ENCODE data around the gene SLC38A8. TPM values are rescaled to one million over a fixed set of nuclear protein-coding genes. Genes with fewer than 3 reads are reported as not detected.

The SLC38A8 gene
- total and polyA plus RNA-seq, 3 donors from 2014 or later: 0.33 to 0.43 (median 0.39) TPM

DNA sequence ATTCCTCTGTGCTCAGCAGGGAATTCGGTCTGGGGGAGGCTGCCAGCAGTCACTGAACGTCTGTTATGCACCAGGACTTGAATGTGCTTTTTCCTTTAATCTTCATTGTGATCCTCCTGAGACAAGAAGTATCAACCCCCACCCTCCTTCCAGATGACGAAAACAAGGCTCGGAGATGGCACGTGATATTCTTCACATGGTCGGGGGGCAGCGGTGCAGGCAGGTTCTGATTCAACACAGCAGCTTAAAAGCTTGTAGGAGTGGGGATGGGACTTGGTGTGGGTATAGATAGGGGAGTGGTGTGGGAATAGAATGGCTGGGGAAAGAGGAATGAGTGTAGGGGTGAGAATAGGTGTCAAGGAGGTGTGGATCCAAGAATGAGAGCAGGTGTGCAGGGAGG is 68.1 kb downstream of the SLC38A8 start:
- no peaks in the 10 kb centered on the region for H3K27me3 ChIP-seq
- intact Hi-C loops (cut with DNase I; ENCODE audit: low total_unique reads): no loop called here
- 68 to 69% methylated on average over 7 of the region's 7 CpGs for WGBS, 2 donors
- no peaks in the 10 kb centered on the region for H3K9me3 ChIP-seq
- H3K4me1 ChIP-seq: no peaks in the 10 kb centered on the region
- no peaks in the 10 kb centered on the region for H3K36me3 ChIP-seq (ENCODE audit: low read depth, missing control alignments)
- H3K27ac ChIP-seq: no peak overlapping the region
- no peak overlapping the region for H3K4me3 ChIP-seq
- no peak for DNase-seq
- TF ChIP-seq, protein P1, sequence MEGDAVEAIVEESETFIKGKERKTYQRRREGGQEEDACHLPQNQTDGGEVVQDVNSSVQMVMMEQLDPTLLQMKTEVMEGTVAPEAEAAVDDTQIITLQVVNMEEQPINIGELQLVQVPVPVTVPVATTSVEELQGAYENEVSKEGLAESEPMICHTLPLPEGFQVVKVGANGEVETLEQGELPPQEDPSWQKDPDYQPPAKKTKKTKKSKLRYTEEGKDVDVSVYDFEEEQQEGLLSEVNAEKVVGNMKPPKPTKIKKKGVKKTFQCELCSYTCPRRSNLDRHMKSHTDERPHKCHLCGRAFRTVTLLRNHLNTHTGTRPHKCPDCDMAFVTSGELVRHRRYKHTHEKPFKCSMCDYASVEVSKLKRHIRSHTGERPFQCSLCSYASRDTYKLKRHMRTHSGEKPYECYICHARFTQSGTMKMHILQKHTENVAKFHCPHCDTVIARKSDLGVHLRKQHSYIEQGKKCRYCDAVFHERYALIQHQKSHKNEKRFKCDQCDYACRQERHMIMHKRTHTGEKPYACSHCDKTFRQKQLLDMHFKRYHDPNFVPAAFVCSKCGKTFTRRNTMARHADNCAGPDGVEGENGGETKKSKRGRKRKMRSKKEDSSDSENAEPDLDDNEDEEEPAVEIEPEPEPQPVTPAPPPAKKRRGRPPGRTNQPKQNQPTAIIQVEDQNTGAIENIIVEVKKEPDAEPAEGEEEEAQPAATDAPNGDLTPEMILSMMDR (IDR thresholded peaks at IDR 0.05): no peak
- TF ChIP-seq POLR2A (IDR thresholded peaks at IDR 0.05): no peak

DNA sequence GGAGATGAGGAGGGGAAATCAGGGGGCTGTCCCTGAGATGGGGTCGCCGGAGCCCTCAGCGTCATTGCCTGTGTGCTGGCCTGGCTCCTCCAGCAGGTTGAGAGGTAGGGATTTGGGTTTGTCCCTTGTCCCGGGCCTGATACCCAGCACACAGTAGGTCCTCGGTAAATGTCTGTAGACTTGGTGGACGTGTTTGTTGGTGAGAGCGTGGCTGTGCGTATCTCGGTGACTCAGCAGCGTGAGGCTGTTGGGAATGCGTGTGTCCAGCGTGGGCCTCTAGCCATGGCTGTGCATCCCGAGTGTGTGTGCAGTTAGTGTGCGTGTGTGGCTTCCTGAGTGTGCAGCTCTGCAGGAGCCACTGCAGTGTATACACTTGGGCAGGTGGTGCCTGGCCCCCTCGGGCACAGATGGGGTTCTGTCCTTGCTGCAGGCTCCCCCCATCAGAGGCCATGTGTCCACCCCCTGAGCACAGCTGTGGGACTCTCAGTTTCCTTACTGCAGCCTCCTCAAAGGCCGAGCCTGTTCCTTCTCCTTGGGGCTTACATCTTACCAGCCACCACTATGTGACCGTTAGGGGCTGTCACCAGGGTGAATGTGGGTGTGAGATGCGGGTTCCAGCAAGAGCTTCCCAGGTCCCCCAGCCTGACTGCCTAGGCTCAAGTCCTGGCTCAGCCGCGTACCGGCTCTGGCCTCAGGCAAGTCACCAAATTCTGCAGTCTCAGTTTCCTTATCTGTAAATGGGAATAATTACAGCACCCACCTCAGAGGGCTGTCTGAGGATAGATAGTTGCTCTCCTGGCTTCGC is 68.8 kb downstream of the SLC38A8 start:
- H3K4me1 ChIP-seq: no peaks in the 10 kb centered on the region
- H3K36me3 ChIP-seq (ENCODE audit: low read depth, missing control alignments): no peaks in the 10 kb centered on the region
- no peak overlapping the region for H3K27ac ChIP-seq
- 90 to 99% methylated on average over 15 to 22 of the region's 22 CpGs for WGBS, 2 donors
- no peak for DNase-seq
- no peaks in the 10 kb centered on the region for H3K27me3 ChIP-seq
- no peak overlapping the region for H3K4me3 ChIP-seq
- no peaks in the 10 kb centered on the region for H3K9me3 ChIP-seq
- intact Hi-C loops (cut with DNase I; ENCODE audit: low total_unique reads): no loop called here
- no peak for TF ChIP-seq POLR2A (IDR thresholded peaks at IDR 0.05)
- TF ChIP-seq, protein P1 (IDR thresholded peaks at IDR 0.05): no peak

DNA sequence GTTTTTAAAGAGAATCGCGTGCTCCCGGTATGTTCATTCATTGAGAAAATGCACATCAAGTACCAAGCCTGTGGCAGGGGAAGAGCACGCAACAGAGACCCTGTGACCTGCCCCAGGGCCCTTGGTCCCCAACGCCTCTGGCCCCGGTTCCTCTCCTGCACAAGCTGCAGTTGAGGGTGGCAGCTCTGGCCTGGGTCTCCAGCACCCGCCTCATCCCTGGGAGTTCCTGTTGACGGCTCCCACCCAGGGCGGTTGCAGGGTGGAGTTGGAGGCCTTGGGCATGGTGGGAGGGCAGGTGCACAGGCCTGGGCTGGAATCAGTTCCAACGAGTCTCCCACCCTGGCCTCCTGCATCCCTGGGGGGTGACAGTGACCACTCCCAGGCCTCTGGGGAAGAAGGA is 69.5 kb downstream of the SLC38A8 start:
- intact Hi-C loops (cut with DNase I; ENCODE audit: low total_unique reads): no loop called here
- Histone ChIP-seq H3K9me3 (no peaks in the 10 kb centered on the region), H3K4me1 (no peaks in the 10 kb centered on the region), H3K36me3 (ENCODE audit: low read depth, missing control alignments) (no peaks in the 10 kb centered on the region), H3K4me3 (no peak overlapping the region), H3K27ac (no peak overlapping the region), H3K27me3 (no peaks in the 10 kb centered on the region)
- WGBS, 2 donors: 78 to 85% methylated on average over 4 to 10 of the region's 10 CpGs
- no peak for DNase-seq
- TF ChIP-seq, protein P1 (IDR thresholded peaks at IDR 0.05): no peak

DNA sequence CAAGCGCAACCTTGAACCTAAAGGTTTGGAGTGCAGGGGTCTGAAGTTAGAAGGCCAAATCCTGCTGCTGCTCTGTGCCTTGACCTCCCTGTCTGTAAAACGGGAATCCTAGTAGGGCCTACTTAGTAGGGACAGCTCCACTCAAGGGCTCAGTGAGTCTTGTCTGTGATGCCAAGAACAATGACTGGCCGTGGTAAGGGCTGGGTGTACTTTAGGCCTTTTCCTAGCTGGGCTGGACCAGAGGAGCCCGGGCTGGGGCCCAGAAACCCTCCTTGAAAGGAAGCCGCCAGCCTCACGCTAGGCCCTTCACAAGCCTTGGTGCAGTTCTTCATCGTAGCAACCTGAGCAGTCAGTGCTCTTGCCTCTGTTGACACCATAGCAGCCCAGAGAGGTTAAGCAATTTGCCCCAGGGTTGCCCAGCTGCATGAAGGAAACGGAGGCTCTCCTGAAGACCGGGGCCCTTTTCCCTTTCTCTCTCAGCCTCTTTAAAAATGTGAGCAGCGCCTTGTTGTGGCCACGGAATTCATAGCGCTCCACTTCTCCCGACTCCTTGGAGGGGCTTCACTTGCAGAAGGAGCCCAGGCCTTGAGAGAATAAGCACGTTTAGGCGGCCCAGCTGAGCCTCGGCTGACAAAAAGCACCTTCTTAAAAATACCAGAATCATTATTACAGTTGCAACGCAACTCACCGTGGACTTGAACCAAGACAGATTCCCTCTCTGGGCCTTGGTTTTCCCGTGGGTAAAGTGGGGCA is 70.2 kb downstream of the SLC38A8 start:
- Histone ChIP-seq H3K9me3 (no peaks in the 10 kb centered on the region), H3K27ac (no peak overlapping the region), H3K4me3 (no peak overlapping the region), H3K27me3 (no peaks in the 10 kb centered on the region), H3K36me3 (ENCODE audit: low read depth, missing control alignments) (no peaks in the 10 kb centered on the region), H3K4me1 (no peaks in the 10 kb centered on the region)
- 85 to 87% methylated on average over 17 to 19 of the region's 19 CpGs for WGBS, 2 donors
- intact Hi-C loops (cut with DNase I; ENCODE audit: low total_unique reads): no loop called here
- TF ChIP-seq POLR2A (IDR thresholded peaks at IDR 0.05): no peak
- TF ChIP-seq, protein P1 (IDR thresholded peaks at IDR 0.05): no peak
- DNase-seq: no peak
